Liver (tissue), 9 donors: ENCODE results near the gene SLC66A2. TPM values are rescaled to one million over a fixed set of nuclear protein-coding genes. Genes with fewer than 3 reads are reported as not detected.

Experiments used
- DNase-seq: peaks from one replicate; pipeline ENCODE4 v3.0.0-alpha.2; 2017; ENCODE audit warnings: low spot score
- H3K27ac ChIP-seq, 2 donors: one replicate each; pipeline ENCODE4 v1.7.0; 2013; ENCODE audit warnings: inconsistent platforms in 2 of 2, low read length in 2 of 2, control low read depth in 1 of 2, low read depth in 1 of 2, mild to moderate bottlenecking in 1 of 2
- H3K27me3 ChIP-seq, 4 donors: one replicate each; pipeline versions ENCODE4 v1.6.1 to v1.7.0; 2013; ENCODE audit warnings: low read length in 3 of 4, inconsistent platforms in 1 of 4, mild to moderate bottlenecking in 1 of 4, moderate library complexity in 1 of 4; ENCODE audit not compliant: control insufficient read depth in 4 of 4, insufficient read depth in 4 of 4
- H3K36me3 ChIP-seq, 4 donors: one replicate each; pipeline versions ENCODE4 v1.6.1 to v1.7.0; 2013; ENCODE audit warnings: low read length in 3 of 4, mild to moderate bottlenecking in 3 of 4, low read depth in 1 of 4, moderate library complexity in 1 of 4; ENCODE audit not compliant: control insufficient read depth in 4 of 4, insufficient read depth in 3 of 4
- H3K4me1 ChIP-seq, 4 donors: one replicate each; pipeline versions ENCODE4 v1.6.1 to v1.7.0; 2013; ENCODE audit warnings: low read length in 3 of 4, mild to moderate bottlenecking in 3 of 4, moderate library complexity in 1 of 4; ENCODE audit not compliant: control insufficient read depth in 4 of 4, insufficient read depth in 4 of 4
- H3K4me3 ChIP-seq, 3 donors: one replicate each; pipeline versions ENCODE4 v1.6.1 to v1.7.0; 2013; ENCODE audit warnings: low read length in 3 of 3, control low read depth in 1 of 3, low read depth in 1 of 3, mild to moderate bottlenecking in 1 of 3
- H3K9ac ChIP-seq, 2 donors: one replicate each; pipeline ENCODE4 v1.7.0; 2013; ENCODE audit warnings: low read length in 2 of 2, mild to moderate bottlenecking in 2 of 2, moderate library complexity in 2 of 2, control low read depth in 1 of 2, low read depth in 1 of 2
- H3K9me3 ChIP-seq, 4 donors: one replicate each; pipeline versions ENCODE4 v1.6.1 to v1.7.0; 2013; ENCODE audit warnings: low read length in 3 of 4; ENCODE audit not compliant: control insufficient read depth in 4 of 4
- FOXA2 ChIP-seq: IDR thresholded peaks from 2 replicates; pipeline ENCODE4 v1.6.1; 2016; ENCODE audit warnings: antibody characterized with exemption
- GABPA ChIP-seq, 2 donors: IDR thresholded peaks in 1 of 2; conservative IDR thresholded peaks in 1 of 2; 2 replicates each; pipeline ENCODE4 v1.6.1; 2016; ENCODE audit warnings: antibody characterized with exemption in 2 of 2, mild to moderate bottlenecking in 1 of 2, moderate library complexity in 1 of 2
- HNF4A ChIP-seq, 2 donors: conservative IDR thresholded peaks; 2 replicates each; pipeline ENCODE4 v1.6.1; 2016; ENCODE audit warnings: antibody characterized with exemption in 2 of 2, mild to moderate bottlenecking in 2 of 2
- HNF4G ChIP-seq: IDR thresholded peaks from 2 replicates; pipeline ENCODE4 v1.6.1; 2016; ENCODE audit warnings: antibody characterized with exemption
- JUND ChIP-seq, 2 donors: IDR thresholded peaks; 2 replicates each; pipeline ENCODE4 v1.6.1; 2016; ENCODE audit warnings: antibody characterized with exemption in 2 of 2
- NR2F2 ChIP-seq: IDR thresholded peaks from 2 replicates; pipeline ENCODE4 v1.6.1; 2016; ENCODE audit warnings: antibody characterized with exemption
- RAD21 ChIP-seq, 2 donors: IDR thresholded peaks; 2 replicates each; pipeline ENCODE4 v1.6.1; 2016; ENCODE audit warnings: antibody characterized with exemption in 2 of 2, mild to moderate bottlenecking in 2 of 2
- RXRA ChIP-seq, 2 donors: IDR thresholded peaks; 2 replicates each; pipeline ENCODE4 v1.6.1; 2017 to 2018; ENCODE audit warnings: antibody characterized with exemption in 2 of 2, mild to moderate bottlenecking in 1 of 2
- SP1 ChIP-seq: IDR thresholded peaks from 2 replicates; pipeline ENCODE4 v1.6.1; 2018; ENCODE audit warnings: antibody characterized with exemption, mild to moderate bottlenecking
- TAF1 ChIP-seq: conservative IDR thresholded peaks from 2 replicates; pipeline ENCODE4 v1.6.1; 2016; ENCODE audit warnings: antibody characterized with exemption, mild to moderate bottlenecking
- YY1 ChIP-seq: IDR thresholded peaks from 2 replicates; pipeline ENCODE4 v1.6.1; 2016; ENCODE audit warnings: antibody characterized with exemption, mild to moderate bottlenecking
- WGBS: extraction: QIAGEN DNeasy Blood & Tissue Kit; methylation state at CpG from one replicate; pipeline ENCODE4 v1.1.7; 2013; 5-methylcytosine and 5-hydroxymethylcytosine counted together
- polyA plus RNA-seq, 2 donors: library from polyadenylated mRNA; stranded (reverse) in 1 of 2; unstranded in 1 of 2; fragments of 200-250 nt in 1 of 2; fragments of >200 nt in 1 of 2; fragmentation: Nextera tagmentation in 1 of 2; extraction: Ambion mirVana in 1 of 2; gene quantifications; one replicate each; pipeline versions ENCODE4 v1.2.1 to v1.2.3, GENCODE V29; 2013 to 2015
- total RNA-seq, 2 donors: library from RNA; depleted of rRNA; stranded (reverse); fragments of >200 nt; gene quantifications; one replicate each; pipeline ENCODE4 v1.2.3, GENCODE V29; 2014
- TF ChIP-seq, protein P1 (sequence below): IDR thresholded peaks from 2 replicates; pipeline ENCODE4 v1.6.1; 2016; ENCODE audit warnings: antibody characterized with exemption
- TF ChIP-seq, protein P2 (sequence below): IDR thresholded peaks from 2 replicates; pipeline ENCODE4 v1.6.1; 2016; ENCODE audit warnings: antibody characterized with exemption
- TF ChIP-seq, protein P3 (sequence below): IDR thresholded peaks from 2 replicates; pipeline ENCODE4 v1.6.1; 2016; ENCODE audit warnings: antibody characterized with exemption, mild to moderate bottlenecking
- TF ChIP-seq, protein P4 (sequence below): IDR thresholded peaks from 2 replicates; pipeline ENCODE4 v1.6.1; 2016; ENCODE audit warnings: antibody characterized with exemption
- donor health status: healthy.
- donor health status: healthy.
- donor health status: healthy.
- donor health status: healthy.
- donor health status: healthy.

Gene SLC66A2
- total and polyA plus RNA-seq, 4 donors: 47.8 to 107 (median 67.9) TPM

DNA sequence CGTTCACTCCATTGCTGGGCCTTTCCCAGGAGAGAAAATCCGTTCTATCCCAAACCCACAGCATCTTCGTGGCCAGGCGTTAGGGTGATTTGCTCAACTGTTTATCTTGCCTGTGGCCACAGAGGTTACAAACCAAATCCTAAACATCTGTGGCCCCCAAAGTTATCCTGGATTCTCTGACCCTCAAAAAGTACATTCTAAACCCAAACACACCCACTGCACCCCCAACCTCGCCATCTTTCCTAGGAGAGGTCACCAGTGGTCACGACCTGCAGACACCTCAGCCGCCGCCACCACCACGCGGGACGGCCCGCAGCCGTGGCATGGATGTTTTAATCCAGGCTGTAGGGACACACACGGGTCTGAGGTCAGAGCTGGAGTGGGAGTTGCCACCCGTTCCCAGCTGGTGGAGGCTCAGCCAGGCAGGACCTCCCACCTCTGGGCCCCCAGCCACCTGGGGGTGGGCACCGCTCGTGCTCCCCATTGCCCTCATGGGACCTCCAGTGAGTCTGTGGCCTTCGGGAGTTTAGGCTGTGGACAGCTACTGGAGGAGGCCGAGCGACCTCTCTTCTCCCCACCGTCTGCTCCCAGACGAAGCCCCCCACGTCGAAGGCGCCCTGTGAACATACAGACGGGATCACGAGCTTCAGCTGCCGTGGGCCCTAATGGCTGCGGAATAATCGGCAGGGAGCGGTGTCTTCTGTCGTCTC, 81.7 kb downstream of the SLC66A2 start:
- 87% methylated on average over 32 of the region's 32 CpGs for WGBS
- H3K4me1 ChIP-seq: no peaks in the 10 kb centered on the region
- no peak overlapping the region for H3K27ac ChIP-seq
- no peaks in the 10 kb centered on the region for H3K9me3 ChIP-seq
- no peaks in the 10 kb centered on the region for H3K27me3 ChIP-seq
- no peaks in the 10 kb centered on the region for H3K36me3 ChIP-seq
- no peak overlapping the region for H3K4me3 ChIP-seq
- no peak overlapping the region for H3K9ac ChIP-seq
- DNase-seq: no peak
- no peak for TF ChIP-seq YY1
- TF ChIP-seq, protein P1, sequence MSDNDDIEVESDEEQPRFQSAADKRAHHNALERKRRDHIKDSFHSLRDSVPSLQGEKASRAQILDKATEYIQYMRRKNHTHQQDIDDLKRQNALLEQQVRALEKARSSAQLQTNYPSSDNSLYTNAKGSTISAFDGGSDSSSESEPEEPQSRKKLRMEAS: no peak
- no peak for TF ChIP-seq HNF4G
- TF ChIP-seq, protein P2, sequence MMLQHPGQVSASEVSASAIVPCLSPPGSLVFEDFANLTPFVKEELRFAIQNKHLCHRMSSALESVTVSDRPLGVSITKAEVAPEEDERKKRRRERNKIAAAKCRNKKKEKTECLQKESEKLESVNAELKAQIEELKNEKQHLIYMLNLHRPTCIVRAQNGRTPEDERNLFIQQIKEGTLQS: no peak
- TF ChIP-seq GABPA (IDR thresholded peaks at IDR 0.05 in 1 of 2, conservative IDR thresholded peaks at IDR 0.05 in 1 of 2): no peak
- TF ChIP-seq, protein P3, sequence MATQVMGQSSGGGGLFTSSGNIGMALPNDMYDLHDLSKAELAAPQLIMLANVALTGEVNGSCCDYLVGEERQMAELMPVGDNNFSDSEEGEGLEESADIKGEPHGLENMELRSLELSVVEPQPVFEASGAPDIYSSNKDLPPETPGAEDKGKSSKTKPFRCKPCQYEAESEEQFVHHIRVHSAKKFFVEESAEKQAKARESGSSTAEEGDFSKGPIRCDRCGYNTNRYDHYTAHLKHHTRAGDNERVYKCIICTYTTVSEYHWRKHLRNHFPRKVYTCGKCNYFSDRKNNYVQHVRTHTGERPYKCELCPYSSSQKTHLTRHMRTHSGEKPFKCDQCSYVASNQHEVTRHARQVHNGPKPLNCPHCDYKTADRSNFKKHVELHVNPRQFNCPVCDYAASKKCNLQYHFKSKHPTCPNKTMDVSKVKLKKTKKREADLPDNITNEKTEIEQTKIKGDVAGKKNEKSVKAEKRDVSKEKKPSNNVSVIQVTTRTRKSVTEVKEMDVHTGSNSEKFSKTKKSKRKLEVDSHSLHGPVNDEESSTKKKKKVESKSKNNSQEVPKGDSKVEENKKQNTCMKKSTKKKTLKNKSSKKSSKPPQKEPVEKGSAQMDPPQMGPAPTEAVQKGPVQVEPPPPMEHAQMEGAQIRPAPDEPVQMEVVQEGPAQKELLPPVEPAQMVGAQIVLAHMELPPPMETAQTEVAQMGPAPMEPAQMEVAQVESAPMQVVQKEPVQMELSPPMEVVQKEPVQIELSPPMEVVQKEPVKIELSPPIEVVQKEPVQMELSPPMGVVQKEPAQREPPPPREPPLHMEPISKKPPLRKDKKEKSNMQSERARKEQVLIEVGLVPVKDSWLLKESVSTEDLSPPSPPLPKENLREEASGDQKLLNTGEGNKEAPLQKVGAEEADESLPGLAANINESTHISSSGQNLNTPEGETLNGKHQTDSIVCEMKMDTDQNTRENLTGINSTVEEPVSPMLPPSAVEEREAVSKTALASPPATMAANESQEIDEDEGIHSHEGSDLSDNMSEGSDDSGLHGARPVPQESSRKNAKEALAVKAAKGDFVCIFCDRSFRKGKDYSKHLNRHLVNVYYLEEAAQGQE: no peak
- TF ChIP-seq NR2F2: no peak
- no peak for TF ChIP-seq HNF4A (conservative IDR thresholded peaks at IDR 0.05)
- no peak for TF ChIP-seq RAD21 (IDR thresholded peaks at IDR 0.05)
- TF ChIP-seq RXRA (IDR thresholded peaks at IDR 0.05): no peak

DNA sequence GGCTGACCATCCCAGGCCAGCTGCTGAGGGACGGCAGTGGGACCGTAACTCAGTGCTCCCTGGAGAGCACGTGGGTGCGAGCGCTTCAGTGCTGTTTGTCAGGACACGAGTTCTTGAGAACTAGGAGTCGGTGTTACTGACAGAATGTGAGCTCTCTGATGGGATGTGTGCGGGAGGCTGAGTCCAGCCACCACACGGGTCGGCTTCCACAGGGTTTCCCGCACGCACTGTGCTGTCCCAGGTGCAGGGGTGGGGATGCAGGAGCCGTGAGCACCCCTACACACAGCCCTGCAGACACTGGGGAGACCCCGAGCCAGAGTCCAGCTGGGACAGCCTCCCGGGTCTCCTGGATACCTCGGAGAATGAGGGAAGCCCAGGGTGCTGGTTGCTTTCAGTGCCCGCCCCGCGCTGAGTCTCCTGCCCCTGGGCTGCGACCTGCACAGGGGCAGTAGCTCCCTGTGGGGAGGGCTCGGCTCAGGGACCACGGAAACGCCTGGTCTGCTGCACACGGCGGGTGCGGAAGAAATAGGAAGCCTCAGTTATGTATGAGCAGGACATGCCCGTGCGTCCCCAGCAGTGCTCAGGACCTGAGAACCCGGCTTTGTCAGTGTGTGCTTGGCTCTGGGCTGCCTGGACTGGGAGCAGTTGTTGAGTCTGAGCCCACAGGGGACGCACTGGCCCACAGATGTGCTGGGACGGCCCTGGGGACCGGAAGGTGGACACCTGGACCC, 82.5 kb downstream of the SLC66A2 start:
- Histone ChIP-seq H3K4me1 (no peaks in the 10 kb centered on the region), H3K36me3 (no peaks in the 10 kb centered on the region), H3K9me3 (no peaks in the 10 kb centered on the region), H3K9ac (no peak overlapping the region), H3K4me3 (no peak overlapping the region), H3K27me3 (no peaks in the 10 kb centered on the region), H3K27ac (no peak overlapping the region)
- TF ChIP-seq JUND (IDR thresholded peaks at IDR 0.05) (no peak), GABPA (IDR thresholded peaks at IDR 0.05 in 1 of 2, conservative IDR thresholded peaks at IDR 0.05 in 1 of 2) (no peak), SP1 (no peak), RXRA (IDR thresholded peaks at IDR 0.05) (no peak), YY1 (no peak), FOXA2 (no peak), HNF4A (conservative IDR thresholded peaks at IDR 0.05) (no peak), HNF4G (no peak), TAF1 (no peak), RAD21 (IDR thresholded peaks at IDR 0.05) (no peak), NR2F2 (no peak)
- TF ChIP-seq, protein P2: no peak
- TF ChIP-seq, protein P4, sequence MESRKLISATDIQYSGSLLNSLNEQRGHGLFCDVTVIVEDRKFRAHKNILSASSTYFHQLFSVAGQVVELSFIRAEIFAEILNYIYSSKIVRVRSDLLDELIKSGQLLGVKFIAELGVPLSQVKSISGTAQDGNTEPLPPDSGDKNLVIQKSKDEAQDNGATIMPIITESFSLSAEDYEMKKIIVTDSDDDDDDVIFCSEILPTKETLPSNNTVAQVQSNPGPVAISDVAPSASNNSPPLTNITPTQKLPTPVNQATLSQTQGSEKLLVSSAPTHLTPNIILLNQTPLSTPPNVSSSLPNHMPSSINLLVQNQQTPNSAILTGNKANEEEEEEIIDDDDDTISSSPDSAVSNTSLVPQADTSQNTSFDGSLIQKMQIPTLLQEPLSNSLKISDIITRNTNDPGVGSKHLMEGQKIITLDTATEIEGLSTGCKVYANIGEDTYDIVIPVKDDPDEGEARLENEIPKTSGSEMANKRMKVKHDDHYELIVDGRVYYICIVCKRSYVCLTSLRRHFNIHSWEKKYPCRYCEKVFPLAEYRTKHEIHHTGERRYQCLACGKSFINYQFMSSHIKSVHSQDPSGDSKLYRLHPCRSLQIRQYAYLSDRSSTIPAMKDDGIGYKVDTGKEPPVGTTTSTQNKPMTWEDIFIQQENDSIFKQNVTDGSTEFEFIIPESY: no peak
- TF ChIP-seq, protein P1: no peak
- DNase-seq: no peak
- WGBS: 87% methylated on average over 32 of the region's 32 CpGs
